GM19468 (cell line): ENCODE data around the gene DAD1.

Experiments used
- ATAC-seq: cut with Tn5 transposase; IDR thresholded peaks from one replicate; pipeline ENCODE4 v1.9.1; 2021; ENCODE audit warnings: mild to moderate bottlenecking, moderate library complexity, moderate number of reproducible peaks; ENCODE audit not compliant: unreplicated experiment; ENCODE audit errors: extremely low read depth

The DAD1 gene

DNA sequence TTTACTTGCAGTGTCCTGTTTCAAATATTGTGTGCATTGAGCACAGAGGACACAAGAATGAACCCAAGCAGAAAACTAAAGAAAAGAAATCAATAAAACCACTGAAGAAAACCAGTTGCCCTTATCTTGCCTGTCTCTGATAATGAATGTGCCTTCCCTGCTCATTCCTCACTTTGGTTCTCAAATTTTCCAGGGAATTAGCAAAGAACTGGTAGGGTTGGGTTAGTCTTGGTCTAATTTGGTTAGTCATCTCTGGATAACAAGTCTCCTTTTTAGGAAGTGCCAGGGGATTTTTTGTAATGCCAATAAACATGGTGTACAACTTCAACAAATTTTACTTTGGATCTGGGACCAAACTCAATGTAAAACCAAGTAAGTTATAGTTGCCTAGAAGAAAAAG, 65.7 kb downstream of the DAD1 start:
- no peak for ATAC-seq

DNA sequence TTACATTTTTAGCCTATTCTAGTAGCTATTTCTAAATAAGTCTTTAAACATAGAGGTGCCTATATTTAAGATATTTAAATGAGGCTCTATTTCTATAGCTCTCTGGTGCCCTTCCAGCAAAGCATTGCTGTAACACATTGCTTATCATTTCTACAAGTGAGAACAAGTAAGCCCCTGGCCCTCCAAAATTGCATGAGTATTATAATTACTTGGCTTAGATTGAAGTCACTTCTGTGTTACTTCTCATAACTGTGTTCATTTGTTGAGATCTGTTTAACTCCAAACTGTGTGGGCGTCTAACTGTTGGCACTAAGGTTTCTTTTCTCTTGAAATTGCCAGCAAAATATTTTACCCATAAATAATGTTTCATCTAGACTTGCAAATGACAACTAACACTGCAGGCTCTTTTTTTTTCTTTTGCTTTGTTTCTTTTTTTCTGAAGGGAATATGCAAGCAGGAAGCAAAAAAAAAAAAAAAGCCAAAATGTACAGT, 66.5 kb downstream of the DAD1 start:
- no peak for ATAC-seq

DNA sequence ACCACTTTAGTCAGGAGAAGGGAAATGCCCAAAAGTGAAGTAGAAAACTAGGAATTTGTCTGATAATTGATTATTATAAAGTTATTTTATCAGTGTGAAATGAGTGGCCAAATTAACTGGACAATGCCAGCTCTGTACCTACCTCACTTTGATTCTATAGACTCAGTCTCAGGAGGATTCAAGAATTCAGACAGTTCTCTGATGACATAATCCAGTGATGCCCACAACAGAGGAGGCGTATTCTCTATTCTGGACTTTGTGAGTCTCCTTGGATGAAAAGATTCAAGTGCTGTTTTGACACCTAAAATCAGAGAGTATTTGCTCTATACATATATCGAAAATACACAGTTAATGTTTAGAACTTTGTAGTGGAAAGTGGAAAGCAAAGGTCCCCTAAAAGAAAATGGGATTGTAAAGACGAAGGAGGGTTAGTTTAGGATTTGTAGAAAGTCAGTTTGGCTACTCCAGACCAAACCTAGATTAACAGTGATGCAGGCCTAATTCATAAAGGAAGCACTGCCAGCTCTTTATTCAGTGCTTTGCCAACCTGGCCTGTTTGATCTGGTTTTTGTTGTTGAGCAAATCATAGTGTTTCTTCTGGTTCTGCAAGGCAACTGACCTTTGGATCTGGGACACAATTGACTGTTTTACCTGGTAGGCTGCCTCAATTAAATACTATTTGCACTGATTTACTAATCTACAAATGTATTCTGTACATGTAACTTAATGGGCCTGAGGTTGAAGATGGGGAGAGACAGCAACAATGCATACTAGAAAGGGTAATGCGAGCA, 67.4 kb downstream of the DAD1 start:
- no peak for ATAC-seq

GRCh38 chr14:22520796-22521195, 68.2 kb downstream of the DAD1 start:
- ATAC-seq = no peak

DNA sequence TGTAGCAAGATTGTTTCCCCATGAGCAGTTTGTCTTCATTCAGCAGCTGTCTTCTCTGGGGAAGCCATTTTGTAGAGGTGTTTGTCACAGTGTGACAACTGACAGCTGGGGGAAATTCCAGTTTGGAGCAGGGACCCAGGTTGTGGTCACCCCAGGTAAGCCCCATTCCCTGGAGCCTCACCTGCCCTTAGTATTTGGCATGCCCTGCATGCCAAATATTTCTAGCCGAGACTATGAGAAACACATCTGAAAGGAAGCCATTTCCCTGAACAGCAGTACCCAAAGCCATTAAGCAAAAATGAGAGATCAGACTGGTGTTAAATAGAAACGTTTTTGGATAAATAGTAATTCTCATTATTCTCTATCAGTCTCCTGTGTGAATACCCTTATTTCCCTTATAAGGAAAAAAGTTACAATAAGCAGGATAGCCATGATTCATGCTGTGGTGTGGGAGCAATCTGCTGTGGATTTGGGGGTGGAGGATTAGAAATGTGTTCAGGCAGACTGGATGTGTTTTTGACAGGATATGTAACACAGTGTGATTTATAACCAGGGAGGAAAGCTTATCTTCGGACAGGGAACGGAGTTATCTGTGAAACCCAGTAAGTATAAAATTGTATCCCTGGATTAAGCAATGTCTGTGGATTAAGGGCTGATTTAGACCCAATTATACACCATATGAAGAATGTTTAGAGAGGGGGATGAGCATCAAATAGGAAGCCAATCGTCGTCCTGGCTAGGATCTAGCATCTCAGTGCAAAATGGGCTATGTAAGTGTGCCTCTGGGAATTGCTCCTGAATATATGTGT, 68.9 kb downstream of the DAD1 start:
- no peak for ATAC-seq

GRCh38 chr14:22518073-22518472, 71.0 kb downstream of the DAD1 start:
- no peak for ATAC-seq

- ATAC-seq = no peak
Observed at GRCh38 chr14:22517117-22517720, 71.8 kb downstream of the DAD1 start.

DNA sequence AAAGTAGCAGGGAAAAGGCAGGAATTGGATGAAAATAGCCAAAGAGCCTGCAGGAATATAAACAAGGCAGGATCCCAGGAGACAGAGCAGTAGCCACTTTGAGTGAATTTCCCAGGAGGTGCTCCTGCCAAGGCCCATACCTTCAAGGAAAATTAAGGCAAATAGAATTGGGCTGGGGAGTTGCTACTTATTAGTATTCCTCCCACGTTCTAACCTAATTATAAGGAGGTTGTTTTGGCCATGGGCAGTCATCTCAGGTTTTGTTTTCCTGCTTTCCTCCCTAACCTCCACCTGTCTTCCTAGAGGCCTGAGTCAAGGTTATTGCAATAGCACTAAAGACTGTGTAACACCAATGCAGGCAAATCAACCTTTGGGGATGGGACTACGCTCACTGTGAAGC, 73.1 kb downstream of the DAD1 start:
- no peak for ATAC-seq
